ENCODE measurements around the gene RNF214. TPM values are rescaled to one million over a fixed set of nuclear protein-coding genes. Genes with fewer than 3 reads are reported as not detected.

RNF214 gene
- total and polyA plus RNA-seq, 10 of the 15 experiments (the other 5 are each of a cell fraction or from before 2014, with no cell fraction given): 4.8 to 16.8 (median 10.5) TPM

DNA sequence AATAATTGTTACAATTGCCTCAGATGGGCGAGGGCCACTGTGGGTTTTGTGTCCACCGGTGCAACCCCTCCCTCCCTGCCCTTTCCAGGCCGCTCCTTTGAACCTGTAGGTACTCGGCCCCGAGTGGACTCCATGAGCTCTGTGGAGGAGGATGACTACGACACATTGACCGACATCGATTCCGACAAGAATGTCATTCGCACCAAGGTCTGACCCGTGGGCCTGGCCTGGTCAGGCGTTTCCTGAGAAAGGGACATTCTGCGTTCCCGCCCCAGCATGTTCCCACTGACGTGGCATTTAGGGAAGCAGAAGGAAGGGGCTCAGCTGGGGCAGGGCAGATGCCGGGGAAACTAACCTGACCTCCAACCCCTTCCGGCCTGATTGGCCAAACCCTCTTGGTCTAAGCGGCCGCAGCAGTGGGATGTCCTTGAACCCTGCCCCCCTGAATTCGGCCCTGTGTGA lies 43.8 kb upstream of the RNF214 start:
- H3K27ac ChIP-seq (ENCODE audit: control insufficient read depth, insufficient read depth): peak overlapping the region; percentile 89
- WGBS (ENCODE audit: insufficient coverage, insufficient replicate concordance, low lambda C conversion rate, missing lambda C conversion rate): 87% methylated on average over 15 of the region's 20 CpGs
- DNase-seq (ENCODE audit: low read depth, low spot score): no peak
- BruUV-seq (replicated peaks): no TSS peak
- no peaks in the 10 kb centered on the region for H3K79me2 ChIP-seq (ENCODE audit: control insufficient read depth, insufficient read depth, low read length)
- no peaks in the 10 kb centered on the region for H3K9me3 ChIP-seq (replicated peaks; ENCODE audit: control insufficient read depth, insufficient read depth, low read length)
- H4K20me1 ChIP-seq (ENCODE audit: control insufficient read depth, insufficient read depth): no peaks in the 10 kb centered on the region
- H3K4me2 ChIP-seq (ENCODE audit: control insufficient read depth, insufficient read depth): no peak overlapping the region
- ChIA-PET SMC1A (ENCODE audit: uncharacterized antibody, unreplicated experiment) (interaction anchor here (0.7 to 1.2 kb wide), 3 partner anchors 9 to 208 kb away, joined by 3 to 4 read pairs (median 3); partner anchors contain the start of gene PCSK7), CTCF (interaction anchor here (1.7 kb wide), 1 partner anchor 8 kb away, joined by 9 read pairs; no protein-coding TSS in a partner anchor), RAD21 (ENCODE audit: unreplicated experiment) (interaction anchor here (2.1 kb wide), 1 partner anchor 9 kb away, joined by 6 read pairs; no protein-coding TSS in a partner anchor), POLR2A (interaction anchor here (3.3 kb wide), 1 partner anchor 9 kb away, joined by 14 read pairs; the partner anchor contains the start of gene SIDT2)
- intact Hi-C loops (cut with micrococcal nuclease; ENCODE audit: unreplicated experiment) (no loop called here), in situ Hi-C loops (cut with MboI) (no loop called here)
- H2AFZ ChIP-seq (ENCODE audit: control insufficient read depth, low read depth, low read length): no peak overlapping the region
- no peak for FAIRE-seq
- no peak overlapping the region for H3K4me3 ChIP-seq
- H3K27me3 ChIP-seq (replicated peaks in 1 of 2; ENCODE audit: control insufficient read depth in 2 of 2, insufficient read depth in 2 of 2, low read length in 1 of 2): no peaks in the 10 kb centered on the region
- TF ChIP-seq ZNF384 (IDR thresholded peaks at IDR 0.05; ENCODE audit: borderline replicate concordance, low read depth, low read length) (no peak), RFX5 (IDR thresholded peaks at IDR 0.05; ENCODE audit: low read depth, low read length) (no peak), SUPT20H (IDR thresholded peaks at IDR 0.05; ENCODE audit: borderline replicate concordance, control insufficient read depth, low read depth, low read length) (no peak)
- TF ChIP-seq, protein P1, sequence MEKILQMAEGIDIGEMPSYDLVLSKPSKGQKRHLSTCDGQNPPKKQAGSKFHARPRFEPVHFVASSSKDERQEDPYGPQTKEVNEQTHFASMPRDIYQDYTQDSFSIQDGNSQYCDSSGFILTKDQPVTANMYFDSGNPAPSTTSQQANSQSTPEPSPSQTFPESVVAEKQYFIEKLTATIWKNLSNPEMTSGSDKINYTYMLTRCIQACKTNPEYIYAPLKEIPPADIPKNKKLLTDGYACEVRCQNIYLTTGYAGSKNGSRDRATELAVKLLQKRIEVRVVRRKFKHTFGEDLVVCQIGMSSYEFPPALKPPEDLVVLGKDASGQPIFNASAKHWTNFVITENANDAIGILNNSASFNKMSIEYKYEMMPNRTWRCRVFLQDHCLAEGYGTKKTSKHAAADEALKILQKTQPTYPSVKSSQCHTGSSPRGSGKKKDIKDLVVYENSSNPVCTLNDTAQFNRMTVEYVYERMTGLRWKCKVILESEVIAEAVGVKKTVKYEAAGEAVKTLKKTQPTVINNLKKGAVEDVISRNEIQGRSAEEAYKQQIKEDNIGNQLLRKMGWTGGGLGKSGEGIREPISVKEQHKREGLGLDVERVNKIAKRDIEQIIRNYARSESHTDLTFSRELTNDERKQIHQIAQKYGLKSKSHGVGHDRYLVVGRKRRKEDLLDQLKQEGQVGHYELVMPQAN (conservative IDR thresholded peaks at IDR 0.05): no peak
- peaks cover 6 to 8% of the 10 kb centered on the region in 2 experiments; a peak in 3 of 4 replicates for H3K36me3 ChIP-seq (ENCODE audit: control insufficient read depth in 2 of 2, insufficient read depth in 2 of 2, low read length in 1 of 2)
- peaks cover 36% of the 10 kb centered on the region for H3K4me1 ChIP-seq (ENCODE audit: control insufficient read depth, insufficient read depth, low read length)
- no peak overlapping the region for H3K9ac ChIP-seq (ENCODE audit: control insufficient read depth, insufficient read depth, low read length)
- no peak for ATAC-seq
